NCI-H1417 treated with DMSO at 0.1 percent for 48 hours (cell line): ENCODE measurements around the gene ABCB1.
"Not testable (repeated sequence)": the region's sequence is repeated elsewhere in the genome, so short reads cannot be mapped to it uniquely, and the experiment has no call there.

Source experiments
- DNase-seq: peaks from one replicate; lab custom pipeline; 2025; lab: John Stamatoyannopoulos, UW

ABCB1 gene

DNA sequence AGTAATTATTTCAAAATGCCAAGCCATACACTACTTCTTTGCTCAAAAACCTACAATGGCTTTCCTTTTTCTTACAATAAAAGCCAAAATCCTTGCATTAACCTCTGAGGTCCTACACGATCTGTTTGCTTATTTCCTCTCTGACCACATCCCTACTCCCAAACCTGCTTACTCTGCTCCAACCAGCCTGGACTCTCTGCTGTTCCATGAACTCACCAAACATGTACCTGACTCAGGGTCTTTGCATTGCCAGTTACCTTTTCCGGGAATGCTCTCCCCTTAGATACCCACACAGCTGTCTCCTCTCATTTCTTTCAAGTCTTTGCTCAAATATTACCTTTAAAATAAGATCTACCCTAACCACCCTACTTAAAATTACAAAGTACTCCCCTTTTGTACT is 127.5 kb downstream of the ABCB1 start:
- no peak for DNase-seq

DNA sequence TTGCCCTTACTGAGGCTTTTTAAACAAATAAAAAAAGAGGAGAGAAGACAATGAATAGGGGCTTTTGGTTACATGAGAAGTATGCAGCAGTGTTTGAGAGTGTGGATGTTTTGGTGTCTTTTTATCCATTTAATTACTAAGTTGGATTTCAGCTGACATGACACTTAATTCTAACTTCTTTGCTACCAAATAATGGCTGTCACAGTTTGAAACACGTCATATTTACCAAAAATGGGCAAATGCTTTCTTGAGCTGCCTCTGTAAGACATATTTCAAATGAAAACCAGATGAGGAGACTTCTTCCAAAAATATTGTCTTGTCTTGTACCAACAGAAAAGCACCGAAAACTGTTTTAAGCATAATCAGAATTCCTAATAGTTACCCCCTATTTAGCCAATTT is 129.2 kb downstream of the ABCB1 start:
- DNase-seq, result no peak

DNA sequence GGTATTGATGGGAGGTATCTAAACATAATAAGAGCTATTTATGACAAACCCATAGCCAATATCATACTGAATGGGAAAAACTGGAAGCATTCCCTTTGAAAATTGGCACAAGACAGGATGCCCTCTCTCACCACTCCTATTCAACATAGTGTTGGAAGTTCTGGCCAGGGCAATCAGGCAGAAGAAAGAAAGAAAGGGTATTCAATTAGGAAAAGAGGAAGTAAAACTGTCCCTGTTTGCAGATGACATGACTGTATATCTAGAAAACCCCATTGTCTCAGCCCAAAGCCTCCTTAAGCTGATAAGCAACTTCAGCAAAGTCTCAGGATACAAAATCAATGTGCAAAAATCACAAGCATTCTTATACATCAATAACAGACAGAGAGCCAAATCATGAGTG is 131.5 kb downstream of the ABCB1 start:
- not testable (repeated sequence) for DNase-seq

DNA sequence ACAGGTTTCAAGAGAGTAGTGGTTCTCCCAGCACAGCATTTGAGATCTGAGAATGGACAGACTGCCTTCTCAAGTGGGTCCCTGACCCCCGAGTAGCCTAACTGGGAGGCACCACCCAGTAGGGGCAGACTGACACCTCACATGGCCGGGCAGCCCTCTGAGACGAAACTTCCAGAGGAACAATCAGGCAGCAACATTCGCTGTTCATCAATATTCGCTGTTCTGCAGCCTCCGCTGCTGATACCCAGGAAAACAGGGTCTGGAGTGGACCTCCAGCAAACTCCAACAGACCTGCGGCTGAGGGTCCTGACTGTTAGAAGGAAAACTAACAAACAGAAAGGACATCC is 135.2 kb downstream of the ABCB1 start:
- DNase-seq, result not testable (repeated sequence)

DNA sequence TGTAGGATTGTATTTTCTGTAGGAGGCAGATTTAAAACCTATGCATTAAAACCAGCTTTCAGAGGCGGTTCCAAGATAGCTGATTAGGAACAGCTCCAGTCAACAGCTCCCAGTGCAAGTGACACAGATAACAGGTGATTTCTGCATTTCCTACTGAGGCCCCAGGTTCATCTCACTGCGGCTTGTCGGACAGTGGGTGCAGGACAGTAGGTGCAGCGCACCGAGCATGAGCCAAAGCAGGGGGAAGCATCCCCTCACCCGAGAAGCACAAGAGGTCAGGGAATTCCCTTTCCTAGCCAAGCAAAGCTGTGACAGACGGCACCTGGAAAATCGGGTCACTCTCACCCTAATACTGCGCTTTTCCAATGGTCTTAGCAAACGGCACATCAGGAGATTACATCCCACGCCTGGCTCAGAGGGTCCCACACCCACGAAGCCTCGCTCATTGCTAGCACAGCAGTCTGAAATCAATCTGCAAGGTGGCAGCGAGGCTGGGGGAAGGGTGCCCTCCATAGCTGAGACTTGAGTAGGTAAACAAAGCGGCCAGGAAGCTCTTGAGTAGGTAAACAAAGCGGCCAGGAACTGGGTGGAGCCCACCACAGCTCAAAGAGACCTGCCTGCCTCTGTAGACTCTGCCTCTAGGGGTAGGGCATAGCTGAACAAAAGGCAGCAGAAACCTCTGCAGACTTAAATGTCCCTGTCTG is 135.7 kb downstream of the ABCB1 start:
- DNase-seq, result peak; percentile 44

DNA sequence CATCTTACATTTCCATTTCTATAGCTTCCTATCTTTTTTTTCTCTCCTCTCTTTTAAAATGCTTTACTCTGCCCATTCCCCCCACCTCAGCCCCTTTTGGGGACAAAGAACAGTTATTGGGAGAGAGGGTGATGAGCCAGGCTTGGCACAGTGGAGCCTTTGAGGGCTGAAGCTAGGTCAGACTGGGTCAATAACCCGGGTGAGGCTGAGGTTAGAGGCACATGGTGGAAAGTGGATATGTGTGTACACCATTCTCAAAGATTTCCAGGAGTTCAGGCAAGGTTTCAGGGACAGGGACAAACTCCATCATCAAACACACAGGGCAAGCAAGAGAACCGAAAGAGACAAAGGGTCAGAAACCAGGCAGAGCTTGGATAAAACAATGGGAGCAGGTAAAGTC is 136.7 kb downstream of the ABCB1 start:
- DNase-seq, result no peak

DNA sequence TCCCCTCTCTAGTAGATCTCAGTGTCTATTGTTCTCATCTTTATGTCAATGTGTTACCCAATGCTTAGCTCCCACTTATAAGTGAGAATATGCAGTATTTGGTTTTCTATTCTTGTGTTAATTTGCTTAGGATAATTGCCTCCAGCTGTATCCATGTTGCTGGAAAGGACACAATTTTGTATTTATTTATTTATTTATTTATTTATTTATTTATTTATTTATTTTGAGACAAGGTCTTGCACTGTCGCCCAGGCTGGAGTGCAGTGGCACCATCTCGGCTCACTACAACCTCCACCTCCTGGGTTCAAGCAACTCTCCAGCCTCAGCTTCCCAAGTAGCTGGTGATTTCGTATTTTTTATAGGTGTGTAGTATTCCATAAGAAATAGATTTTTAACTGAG is 140.2 kb downstream of the ABCB1 start:
- not testable (repeated sequence) for DNase-seq

DNA sequence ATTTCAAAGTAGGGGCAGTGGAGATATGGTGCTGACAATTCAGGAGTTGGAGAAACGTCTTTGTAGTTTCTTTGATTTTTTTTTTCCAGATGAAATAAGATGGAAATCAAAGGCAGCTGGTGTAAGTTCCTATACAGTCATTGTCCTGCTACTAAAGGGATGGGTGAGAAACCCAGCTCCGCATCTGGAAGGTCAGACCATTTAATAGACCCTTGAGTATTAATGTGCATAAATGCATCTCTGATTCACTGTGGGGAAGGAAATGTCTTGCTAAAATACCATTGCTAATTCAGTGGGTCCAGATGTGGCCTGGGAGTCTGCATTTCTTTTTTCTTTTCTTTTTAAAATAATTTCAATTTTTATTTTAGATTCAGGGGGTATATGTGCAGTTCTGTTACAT is 140.7 kb downstream of the ABCB1 start:
- no peak for DNase-seq

DNA sequence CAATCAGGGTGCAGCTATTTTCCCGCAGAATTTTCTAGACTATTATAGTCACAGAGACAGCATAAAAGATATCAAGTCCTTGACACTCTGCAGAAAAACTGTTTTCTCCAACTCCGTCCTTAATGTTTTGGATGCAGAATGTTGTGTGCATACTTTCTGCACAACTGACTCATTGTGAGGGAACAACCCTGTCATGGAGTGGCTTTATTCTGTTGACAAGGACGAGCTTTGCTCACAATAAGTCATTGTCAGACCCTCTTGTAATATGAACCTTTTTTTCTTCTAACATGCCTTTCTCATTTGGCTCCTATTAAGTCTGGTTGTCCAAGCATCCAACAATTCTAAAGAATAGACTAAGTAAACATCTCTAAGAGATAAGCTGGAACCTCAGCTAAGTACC is 142.5 kb downstream of the ABCB1 start:
- DNase-seq, result no peak

DNA sequence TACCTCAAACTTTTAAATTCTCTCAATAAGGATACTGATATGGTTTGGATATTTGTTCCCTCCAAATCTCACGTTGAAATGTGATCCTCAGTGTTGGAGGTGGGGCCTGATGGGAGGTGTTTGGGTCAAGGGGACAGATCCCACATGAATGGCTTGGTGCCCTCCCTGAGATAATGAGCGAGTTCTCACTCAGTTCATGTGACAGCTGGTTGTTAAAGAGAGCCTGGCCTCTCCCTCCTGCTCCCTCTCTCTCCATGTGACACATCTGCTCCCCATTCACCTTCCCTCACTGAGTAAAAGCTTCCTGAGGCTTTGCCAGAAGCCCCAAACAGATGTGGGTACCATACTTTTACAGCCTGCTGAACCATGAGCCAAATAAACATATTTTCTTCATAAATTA is 144.4 kb downstream of the ABCB1 start:
- no peak for DNase-seq
